ENCODE results near the gene MED22.

Gene MED22

DNA sequence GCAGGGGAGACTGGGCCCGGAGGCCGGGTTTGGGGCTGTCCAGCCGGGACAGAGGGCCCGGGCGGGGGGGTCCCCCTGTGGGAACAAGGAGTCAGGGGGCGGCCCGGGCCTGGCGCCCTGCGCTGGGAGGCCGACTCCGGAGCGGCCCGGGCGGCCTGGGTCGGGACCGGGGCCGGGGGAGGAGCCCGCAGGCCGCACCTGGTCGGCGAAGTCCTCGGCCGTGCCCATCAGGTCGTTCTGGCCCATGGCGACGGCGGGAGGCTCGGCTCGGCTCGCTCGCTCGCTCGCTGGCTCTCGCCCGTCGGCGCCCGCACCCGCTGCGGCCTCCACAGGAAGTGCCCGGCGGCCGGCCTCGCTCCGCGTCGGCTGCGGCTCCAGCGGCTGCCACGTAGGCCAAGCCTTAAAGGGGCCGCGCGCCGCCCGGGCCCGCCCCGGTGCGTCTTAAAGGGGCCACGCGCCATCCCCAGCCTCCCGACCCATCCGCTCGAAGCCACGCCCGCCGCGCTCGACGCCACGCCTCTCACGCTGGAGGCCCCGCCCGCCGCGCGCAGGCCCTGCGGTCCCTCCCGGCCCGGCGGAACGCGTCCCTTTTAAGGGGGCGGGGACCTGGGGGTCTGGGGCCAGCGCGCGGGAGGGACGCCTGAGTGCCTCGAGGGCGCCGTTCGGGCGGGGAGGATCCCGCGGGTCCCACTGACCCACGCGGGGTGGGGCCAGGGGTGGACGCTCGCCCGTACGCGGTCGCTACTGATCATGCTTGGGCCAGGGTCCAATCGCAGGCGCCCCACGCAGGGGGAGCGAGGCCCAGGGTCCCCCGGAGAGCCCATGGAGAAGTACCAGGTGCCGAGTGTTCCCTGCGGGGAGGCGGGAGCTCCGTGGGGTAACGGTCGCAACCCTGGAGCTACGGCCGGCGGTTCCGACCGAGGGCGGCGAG lies 28.1 kb upstream of the MED22 start, which contains the start of the genes STKLD1 and SURF4:
STKLD1 (plus strand) TSS at position 643 of the 931 bp plus-strand sequence; CDS start at position 751, 108 bp downstream.
SURF4 (minus strand) TSS at position 337 of the 931 bp plus-strand sequence; CDS start at position 246, 91 bp downstream.
- peak; percentile 97 for DNase-seq

DNA sequence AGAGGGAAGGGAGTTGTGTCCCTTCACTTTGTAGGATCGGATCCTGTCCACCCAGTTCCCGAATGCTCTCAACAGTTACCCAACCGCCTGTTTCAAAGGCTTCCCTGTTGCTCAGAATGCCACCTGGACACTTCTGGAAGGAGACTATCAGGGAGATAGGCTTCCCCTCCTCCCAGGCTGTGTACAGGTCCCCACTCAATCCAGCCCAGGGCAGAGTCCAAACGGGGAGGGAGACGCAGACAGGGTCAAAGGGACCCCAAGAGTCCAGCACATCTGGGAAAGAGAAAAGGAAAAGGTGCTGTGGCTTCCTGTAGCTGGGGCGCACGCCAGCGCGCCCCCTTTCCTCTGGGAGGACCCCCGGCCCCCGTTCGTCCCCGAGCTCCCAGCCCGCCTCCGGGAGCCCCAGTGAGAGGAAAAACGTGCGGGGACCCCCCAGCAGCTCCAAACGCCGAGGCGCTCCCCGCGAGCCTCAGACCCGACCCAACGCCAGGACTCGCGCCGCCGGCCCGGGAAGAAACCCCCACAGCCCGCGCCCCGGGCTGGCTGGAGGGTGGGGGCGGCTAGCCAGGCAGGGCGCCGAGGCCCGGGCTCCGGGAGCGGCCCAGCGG lies 27.3 kb upstream of the MED22 start:
- DNase-seq = peak; percentile 52

DNA sequence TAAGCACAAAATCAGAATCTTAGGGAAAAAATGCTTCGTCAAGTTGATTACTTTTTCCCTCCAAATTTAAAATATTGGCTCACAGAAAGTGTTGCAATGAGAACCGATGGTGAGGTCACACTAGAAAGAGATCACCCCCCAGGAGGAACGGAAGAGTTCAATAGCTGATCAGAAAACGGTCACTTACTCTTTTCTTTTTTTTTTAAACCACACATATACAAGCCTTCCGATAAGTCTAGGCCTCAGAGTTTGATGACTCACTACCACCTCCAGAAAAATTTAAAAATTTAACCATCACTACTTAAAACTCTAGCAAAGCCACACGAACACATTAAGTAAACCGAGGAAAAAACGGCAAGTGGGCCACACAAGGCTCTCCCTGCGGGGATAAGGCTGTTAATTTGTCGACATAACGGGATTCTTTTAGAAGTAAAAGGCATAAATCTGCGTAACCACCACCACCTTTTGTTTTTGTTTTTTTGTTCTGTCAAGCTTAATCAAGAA lies 26.7 kb upstream of the MED22 start:
- DNase-seq = no peak

DNA sequence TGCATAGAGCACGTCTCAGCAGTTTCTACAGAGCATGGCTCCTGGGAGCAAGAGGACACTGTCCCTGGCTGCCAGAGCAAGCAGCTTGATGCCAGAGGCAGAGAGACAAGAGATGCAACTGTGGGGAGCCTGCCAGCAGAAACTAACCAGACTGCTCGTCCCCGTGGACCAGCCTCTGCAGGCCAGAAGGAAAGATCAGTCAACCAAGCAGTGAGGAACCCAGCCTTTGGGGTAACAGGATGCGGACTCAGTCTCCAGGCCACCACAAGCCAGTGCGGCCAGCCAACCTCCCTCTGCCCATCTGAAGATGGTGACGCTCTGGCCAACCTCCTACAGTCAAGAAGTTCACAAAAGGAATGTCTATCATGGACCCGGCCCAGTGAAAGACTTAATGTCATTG lies 24.2 kb upstream of the MED22 start:
- DNase-seq = no peak

DNA sequence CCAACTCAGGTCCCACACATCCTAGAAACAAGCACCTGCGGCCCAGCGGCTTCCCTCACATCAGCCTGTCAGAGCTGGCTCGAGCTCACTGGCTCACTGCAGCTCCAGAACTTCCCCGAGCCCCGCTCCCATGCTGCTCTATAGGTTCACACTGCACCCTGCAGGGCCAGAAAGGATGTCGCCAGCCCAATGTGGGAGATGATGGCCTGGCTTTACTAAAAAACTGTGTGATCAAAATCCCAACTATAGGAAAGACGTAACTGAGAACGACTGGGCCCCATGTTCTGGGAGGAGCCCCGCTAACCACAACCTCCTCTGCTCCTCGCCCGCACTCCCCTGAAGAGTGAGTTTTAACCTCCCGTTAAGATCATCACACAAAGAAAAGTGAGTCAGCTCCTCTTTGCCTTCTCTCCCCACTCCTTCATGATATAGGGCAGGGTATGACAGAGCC lies 23.4 kb upstream of the MED22 start:
- DNase-seq = no peak

DNA sequence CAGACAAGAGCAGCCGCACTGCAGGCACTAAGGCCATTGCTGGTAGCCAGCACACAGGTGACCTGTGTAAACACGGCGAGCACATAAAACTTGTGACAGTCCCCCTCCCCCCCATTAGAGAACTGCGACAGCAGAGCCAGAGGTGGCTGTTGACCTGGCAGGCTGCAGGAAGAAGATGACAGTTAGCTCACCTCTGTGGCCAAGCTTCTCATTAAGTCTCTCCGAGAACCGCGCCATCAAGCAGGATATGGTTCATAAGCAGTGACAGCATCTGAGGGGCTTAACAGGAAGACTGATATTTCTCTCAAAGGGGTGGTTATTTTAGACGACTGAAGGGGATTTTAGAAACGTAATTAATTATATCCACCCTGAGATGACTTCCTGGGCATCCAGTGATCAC lies 22.8 kb upstream of the MED22 start:
- DNase-seq = no peak

DNA sequence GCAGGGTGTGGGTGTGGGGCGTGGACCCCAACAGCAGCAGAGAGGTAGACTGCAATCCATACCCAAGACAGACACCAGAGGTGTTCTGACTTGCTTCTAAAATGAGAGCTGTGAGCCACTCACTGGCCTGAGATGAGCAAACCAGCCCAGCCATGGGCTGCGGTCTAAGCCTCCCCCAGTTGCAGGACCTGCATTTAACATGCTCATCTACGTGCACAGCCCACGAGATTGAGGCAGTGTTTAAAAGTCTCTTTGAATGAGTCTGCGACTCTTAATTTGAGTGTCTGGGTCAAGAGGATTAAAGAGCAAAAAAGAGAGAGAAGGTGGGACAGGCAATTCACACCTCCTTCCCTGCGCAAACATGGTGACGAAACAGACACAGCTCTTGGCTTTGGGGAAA lies 22.0 kb upstream of the MED22 start:
- no peak for DNase-seq

DNA sequence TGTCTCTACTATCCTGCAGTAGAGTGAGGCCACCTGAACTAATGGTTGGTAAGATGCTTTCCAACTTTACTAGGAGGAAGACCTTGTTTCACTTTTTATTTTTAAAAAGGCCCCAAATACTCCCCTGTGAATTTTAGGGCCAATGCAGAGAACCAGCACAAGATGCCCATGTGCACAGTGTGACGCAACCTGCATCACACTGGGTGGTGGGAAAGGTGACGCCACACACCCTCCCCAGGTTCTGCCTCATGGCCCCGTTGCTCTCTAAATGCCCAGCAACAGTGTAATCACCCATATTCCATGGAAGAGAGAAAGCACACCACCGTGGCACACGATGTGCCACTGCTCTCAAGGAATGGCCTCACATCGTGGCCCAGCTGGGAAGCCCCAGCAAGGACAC lies 21.5 kb upstream of the MED22 start:
- DNase-seq = no peak

DNA sequence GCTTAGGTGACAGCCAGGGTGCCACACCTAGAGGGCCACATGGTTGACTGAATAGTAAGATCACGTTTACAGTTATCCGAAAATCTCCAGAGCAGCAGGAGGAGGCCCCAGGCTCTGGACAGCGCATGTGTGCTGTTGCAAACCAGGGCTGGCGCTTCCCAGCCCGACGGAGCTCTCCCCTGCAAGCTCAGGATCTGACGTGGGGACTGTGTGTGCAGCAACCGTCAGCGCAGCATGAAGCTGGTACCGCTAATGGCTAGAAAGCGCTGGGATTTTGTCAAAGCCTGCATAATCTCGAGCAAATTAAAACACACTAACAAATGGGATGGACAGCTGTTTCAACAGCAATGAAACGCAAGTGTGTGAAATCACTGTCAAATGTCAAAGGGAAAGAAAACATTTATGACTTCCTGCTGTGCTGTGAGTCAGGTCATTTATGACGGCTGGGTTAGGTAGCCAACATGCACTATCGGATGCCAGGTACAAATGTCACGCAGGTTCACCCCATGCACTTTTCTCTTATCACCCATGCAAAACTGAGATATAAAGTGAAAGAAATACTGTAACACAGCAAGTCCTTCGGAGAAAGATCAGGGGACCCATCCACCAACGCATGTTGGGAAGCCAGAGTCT lies 20.4 kb upstream of the MED22 start:
- no peak for DNase-seq

DNA sequence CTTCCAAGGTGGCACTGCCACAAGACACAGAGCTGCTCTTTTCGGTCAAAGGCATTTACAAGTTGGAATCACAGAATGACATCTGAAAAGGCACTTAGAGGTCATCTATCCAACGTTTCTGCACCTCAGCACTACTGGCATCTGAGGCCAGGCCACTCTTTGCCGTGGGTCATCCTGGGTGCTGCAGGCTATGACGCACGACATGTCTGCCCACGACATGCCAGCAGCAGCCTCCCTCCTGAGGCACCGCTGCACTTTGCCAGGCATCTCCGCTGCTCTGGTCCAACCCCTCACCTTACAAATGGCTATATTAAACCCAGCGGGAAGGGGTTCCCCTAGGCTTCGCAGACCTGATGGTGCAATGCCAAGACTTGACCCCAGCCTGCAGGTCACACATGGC lies 19.8 kb upstream of the MED22 start:
- no peak for DNase-seq

DNA sequence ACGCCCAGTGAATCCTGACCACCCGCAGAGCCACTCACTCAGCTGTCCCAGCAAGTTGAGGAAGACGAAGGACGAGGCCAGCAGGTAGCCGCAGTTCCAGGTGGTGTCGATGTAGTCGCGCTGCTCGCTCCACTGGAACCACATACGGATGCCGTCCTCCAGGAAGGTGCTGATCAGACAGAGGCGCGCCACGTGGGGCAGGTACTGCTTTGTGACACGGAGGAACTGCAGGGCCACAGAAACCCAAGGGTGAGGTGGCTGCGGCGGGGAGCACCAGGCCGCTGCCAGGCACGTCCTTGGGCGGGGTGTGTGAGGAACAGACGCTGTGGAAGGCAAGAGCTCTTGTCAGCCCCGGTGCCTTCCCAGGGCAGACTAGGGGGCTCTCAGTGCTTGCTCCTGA lies 19.3 kb upstream of the MED22 start:
- no peak for DNase-seq

DNA sequence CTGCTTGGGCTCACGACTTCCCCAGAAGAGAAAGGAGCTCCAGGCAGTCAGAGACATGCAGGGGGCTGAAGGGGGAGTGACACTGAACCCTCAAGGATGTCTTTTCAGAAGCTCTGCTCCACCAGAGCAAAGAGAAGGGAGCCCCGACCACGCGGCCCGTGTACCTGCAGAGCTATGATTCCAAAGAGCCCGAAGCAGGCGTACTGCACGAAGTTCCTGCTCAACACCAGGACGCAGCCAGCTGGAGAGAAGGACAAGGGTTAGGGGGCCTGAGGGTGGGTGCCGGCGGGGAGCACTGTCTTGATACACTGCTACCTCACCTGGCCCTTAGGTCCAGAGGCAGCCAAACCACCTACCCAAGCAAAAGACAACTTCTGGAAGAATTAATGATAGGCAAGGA lies 18.5 kb upstream of the MED22 start:
- DNase-seq = no peak

DNA sequence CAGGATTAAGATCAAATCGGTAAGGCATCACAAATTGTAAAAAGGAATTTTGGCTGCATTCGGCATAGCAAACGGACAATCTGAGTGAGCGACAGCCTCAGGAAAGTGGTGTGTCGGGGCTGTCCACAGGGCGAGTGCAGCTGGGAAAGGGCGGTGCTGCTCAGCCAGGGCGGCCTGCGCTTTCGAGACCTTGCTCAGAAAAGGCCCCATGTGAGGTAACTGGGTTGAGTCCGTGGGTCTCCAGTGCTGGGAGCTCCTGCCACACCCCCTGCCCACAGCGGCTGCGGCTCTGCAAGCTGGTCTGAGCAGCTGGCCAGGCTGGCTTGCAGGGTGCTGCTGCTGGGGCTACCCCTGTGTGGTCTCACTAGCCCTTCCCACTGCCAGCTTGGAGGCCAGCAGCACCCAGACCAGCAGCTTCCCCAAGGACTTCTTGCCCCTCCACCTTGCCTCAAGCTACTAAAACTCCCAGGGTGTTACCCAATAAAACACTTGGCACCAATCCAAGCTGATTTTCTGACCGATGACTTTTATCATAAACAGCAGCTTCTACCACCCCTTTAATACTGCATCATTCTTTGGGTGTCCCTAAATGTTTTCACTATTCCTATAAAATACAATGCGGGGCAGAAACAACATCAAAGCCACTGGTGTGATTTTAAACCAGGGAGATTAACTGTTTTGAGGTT lies 14.6 kb upstream of the MED22 start:
- DNase-seq = no peak

DNA sequence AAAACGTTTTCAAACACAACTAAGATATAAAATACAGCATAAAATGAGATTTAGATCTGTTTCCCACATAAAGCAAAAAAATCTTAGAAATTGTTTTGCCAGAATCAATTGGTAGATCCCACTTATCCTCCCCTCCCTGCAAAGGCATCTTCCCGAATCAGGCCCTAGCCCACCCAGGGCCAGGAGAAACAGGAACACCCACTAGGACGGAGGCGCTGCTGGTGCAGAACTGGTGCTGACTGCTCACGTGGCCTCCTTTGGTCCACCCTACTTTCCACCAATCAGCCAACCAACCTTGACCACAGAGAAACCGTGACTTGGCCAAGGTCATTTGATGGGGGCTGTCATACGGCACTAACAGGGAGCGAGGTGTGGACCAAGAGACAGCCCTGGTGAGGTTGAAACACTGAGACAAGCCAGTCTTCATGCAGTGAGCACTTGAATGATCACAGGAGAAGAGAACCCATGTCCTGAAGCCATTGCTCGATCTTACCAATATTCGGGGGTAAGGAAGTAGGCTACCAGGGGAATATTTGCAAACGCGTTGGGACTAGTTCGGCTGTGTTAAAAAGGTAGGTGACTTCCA lies 13.7 kb upstream of the MED22 start:
- no peak for DNase-seq

DNA sequence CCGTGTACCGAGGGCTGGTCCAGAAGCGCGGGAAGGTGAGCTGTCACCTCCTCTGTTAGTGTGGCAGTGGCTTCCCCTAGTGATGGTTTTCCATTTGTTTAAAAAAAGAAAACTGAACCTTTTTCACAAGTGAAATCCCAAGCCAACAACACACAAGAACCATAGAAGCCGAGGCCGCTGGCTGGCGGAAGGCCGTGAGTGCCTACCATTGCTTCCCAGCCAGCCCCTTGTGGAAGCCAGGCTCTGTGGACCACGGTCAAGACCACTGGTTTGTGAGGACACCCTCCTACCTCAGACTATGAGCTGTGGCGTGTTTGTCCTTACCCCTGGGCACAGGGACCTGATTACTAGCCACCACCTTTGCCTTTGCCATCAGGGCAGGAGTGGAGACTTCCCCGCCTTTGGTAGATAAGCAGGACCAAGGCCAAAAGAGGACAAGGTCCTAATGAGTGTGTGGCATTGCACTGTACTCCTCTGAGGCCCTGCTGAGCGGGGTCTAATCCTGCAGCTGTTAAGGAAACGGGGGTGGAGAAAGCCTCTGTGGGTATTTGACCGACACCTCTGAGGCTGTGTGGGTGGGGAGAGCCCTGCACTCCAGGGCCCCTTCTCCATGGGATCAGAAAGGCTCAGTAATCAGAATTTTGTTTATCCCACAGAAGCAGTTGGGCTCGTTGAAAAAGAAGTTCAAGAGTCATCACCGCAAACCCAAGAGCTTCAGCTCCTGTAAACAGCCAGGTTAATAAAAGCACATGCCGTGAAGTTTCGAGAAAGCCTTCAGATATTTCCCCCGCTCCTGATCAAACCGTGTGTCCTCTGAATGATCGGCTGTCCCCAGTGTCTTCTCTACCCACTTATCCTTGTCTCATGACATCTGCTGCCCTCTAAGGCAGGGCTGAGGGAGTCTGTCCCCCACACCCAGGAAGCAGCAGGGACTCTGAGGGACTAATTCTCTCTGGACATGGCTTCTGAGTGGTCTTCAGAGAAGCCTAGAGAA lies 12.8 kb upstream of the MED22 start:
- no peak for DNase-seq

DNA sequence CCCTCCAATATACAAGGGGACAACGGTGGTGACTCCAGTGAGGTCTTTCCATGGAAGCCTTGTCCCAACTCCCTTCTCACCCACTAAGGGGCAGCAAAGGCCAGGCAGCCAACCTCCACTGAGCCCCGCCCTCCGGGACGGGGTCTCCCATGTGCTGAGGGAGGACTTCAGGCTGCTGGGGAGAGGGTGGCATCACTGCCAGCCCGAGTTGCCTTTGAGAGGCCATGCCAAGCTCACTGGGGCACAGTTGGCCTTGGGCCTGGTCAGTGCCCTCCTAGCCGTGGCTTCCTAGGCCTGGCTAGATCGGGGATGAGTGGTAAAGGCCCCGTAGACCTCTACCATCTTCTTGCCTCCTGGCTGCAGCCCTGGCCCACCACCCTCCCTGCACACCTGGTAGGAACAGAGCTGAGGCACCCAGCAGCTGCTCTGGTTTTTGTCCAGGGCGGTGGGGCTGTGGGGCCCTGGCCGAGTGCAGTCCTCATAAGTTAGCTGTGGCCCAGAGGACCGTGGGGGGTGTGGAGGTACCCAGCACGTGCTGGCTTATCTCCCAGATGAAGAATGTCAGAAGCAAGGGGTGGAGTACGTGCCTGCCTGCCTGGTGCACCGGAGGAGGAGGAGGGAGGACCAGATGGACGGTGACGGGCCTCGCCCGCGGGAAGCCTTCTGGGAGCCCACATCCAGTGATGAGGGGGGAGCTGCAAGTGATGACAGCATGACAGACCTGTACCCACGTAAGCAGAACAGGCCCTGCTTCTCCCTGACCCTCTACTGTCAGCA lies 11.7 kb upstream of the MED22 start:
- no peak for DNase-seq

DNA sequence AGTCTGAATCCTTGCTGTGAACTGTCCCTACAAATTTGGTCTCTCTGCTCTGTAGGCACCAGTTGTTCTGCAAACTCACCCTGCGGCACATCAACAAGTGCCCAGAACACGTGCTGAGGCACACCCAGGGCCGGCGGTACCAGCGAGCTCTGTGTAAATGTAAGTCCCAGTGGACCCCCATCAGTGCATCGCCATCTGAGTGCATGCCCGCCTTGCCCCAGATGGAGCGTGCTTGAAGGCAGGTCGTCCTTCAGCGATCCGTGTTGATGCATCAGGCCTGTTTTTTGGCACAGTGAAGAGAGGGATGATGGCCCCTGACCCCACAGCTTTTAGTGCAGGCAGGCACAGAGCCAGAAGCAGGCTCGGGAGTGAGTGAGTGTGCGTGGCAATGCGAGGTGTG lies 9.7 kb upstream of the MED22 start:
- no peak for DNase-seq

DNA sequence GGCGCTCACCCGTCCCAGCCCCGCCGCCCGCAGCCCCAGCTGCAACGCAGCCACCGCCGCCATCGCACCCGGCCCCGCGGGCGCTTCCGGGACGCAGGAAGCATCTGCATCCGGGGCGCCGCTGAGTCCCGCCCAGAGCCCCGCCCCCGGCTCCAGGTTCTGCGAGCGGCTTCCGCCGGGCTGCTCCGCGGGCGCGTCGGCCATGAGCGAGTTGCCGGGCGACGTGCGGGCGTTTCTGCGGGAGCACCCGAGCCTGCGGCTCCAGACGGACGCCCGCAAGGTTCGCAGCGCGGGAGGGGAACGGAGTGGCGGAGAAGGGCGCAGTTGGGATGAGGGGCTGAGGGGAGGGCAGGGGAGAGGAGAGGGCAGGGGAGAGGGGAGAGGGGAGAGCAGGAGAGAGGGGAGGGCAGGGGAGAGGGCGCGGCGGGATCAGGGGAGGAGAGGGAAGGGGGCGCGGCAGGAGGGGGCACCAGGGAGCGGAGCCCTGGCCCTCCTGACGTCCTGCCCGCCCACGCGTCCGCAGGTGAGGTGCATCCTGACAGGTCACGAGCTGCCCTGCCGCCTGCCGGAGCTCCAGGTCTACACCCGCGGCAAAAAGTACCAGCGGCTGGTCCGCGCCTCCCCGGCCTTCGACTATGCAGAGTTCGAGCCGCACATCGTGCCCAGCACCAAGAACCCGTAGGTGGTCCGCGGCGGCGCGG lies 8.6 kb upstream of the MED22 start, which contains the start of the genes SURF1 and SURF2:
SURF1 (minus strand) TSS at position 97 of the 701 bp plus-strand sequence; CDS start at position 63, 34 bp downstream.
SURF2 (plus strand) TSS at position 160 of the 701 bp plus-strand sequence; CDS start at position 203, 43 bp downstream.
- peak; percentile 91 for DNase-seq

DNA sequence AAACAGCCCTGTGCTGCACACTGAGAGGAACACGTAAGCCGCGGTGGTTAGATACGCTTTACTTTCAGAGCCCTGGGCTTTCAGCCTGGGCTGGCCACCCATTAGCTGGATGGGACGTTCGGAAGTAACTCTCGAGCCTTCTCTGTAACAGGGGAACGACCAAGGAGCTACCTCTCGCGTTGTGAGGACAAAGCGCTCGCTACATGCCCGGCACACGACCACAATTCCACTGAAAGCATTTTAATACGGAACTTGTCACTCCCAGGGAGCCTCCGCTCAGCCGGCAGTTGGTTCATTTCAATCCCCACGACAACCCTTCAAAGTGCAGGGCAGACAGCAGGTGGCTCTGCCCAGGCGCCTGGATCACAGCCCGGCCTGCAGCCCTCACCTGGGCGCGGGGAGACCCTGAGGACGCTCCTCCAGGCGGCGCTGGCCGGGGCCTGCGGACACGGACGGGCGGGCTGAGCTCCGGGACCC lies 8.0 kb upstream of the MED22 start:
- DNase-seq = no peak
